Measurements from ENCODE around the gene EPN1. TPM values are rescaled to one million over a fixed set of nuclear protein-coding genes. Genes with fewer than 3 reads are reported as not detected.
A peak's percentile ranks its signal among the peaks of the same experiment; 100 is the strongest.

EPN1 gene
- total and polyA plus RNA-seq, 4 donors = 18.6 to 117 (median 77.8) TPM

- Histone ChIP-seq H3K9me3 (ENCODE audit: control insufficient read depth in 4 of 4, low read length in 3 of 4) (no peaks in the 10 kb centered on the region), H3K36me3 (ENCODE audit: control insufficient read depth in 4 of 4, insufficient read depth in 3 of 4, low read depth in 1 of 4, low read length in 3 of 4) (peaks cover 0 to 9% (median under 1%) of the 10 kb centered on the region in 4 donors), H3K27ac (ENCODE audit: low read depth in 1 of 2, low read length in 2 of 2) (peak overlapping the region; percentile 75 to 86), H3K4me1 (ENCODE audit: control insufficient read depth in 4 of 4, insufficient read depth in 4 of 4, low read length in 3 of 4) (peaks cover 13 to 42% (median 32%) of the 10 kb centered on the region in 4 donors), H3K9ac (ENCODE audit: low read depth in 1 of 2, low read length in 2 of 2) (peak overlapping the region; percentile 31 to 71), H3K4me3 (ENCODE audit: low read depth in 1 of 3, low read length in 3 of 3) (peak overlapping the region; percentile 66 to 89 (median 86)), H3K27me3 (ENCODE audit: control insufficient read depth in 4 of 4, insufficient read depth in 4 of 4, low read length in 3 of 4) (no peaks in the 10 kb centered on the region)
- no peak for TF ChIP-seq NR2F2 (IDR thresholded peaks at IDR 0.05)
- TF ChIP-seq YY1 (IDR thresholded peaks at IDR 0.05) = no peak
- TF ChIP-seq, protein P1, sequence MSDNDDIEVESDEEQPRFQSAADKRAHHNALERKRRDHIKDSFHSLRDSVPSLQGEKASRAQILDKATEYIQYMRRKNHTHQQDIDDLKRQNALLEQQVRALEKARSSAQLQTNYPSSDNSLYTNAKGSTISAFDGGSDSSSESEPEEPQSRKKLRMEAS (IDR thresholded peaks at IDR 0.05) = no peak
- no peak for TF ChIP-seq RXRA (IDR thresholded peaks at IDR 0.05)
- TF ChIP-seq, protein P2, sequence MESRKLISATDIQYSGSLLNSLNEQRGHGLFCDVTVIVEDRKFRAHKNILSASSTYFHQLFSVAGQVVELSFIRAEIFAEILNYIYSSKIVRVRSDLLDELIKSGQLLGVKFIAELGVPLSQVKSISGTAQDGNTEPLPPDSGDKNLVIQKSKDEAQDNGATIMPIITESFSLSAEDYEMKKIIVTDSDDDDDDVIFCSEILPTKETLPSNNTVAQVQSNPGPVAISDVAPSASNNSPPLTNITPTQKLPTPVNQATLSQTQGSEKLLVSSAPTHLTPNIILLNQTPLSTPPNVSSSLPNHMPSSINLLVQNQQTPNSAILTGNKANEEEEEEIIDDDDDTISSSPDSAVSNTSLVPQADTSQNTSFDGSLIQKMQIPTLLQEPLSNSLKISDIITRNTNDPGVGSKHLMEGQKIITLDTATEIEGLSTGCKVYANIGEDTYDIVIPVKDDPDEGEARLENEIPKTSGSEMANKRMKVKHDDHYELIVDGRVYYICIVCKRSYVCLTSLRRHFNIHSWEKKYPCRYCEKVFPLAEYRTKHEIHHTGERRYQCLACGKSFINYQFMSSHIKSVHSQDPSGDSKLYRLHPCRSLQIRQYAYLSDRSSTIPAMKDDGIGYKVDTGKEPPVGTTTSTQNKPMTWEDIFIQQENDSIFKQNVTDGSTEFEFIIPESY (IDR thresholded peaks at IDR 0.05) = no peak
- no peak for DNase-seq (ENCODE audit: low spot score)
- 57% methylated on average over 25 of the region's 25 CpGs for WGBS
Measured at GRCh38 chr19:55648585-55649267, 26.3 kb upstream of the EPN1 start.

- Histone ChIP-seq H3K27me3 (ENCODE audit: control insufficient read depth in 4 of 4, insufficient read depth in 4 of 4, low read length in 3 of 4) (no peaks in the 10 kb centered on the region), H3K4me1 (ENCODE audit: control insufficient read depth in 4 of 4, insufficient read depth in 4 of 4, low read length in 3 of 4) (peaks cover 9 to 34% (median 26%) of the 10 kb centered on the region in 4 donors), H3K36me3 (ENCODE audit: control insufficient read depth in 4 of 4, insufficient read depth in 3 of 4, low read depth in 1 of 4, low read length in 3 of 4) (peaks cover 0 to 9% (median under 1%) of the 10 kb centered on the region in 4 donors), H3K27ac (ENCODE audit: low read depth in 1 of 2, low read length in 2 of 2) (no peak overlapping the region), H3K9me3 (ENCODE audit: control insufficient read depth in 4 of 4, low read length in 3 of 4) (no peaks in the 10 kb centered on the region), H3K4me3 (ENCODE audit: low read depth in 1 of 3, low read length in 3 of 3) (no peak overlapping the region), H3K9ac (ENCODE audit: low read depth in 1 of 2, low read length in 2 of 2) (no peak overlapping the region)
- no peak for DNase-seq (ENCODE audit: low spot score)
- TF ChIP-seq NR2F2 (IDR thresholded peaks at IDR 0.05) (no peak), EGR1 (IDR thresholded peaks at IDR 0.05; ENCODE audit: low read depth in 2 of 2) (no peak), REST (IDR thresholded peaks at IDR 0.05) (no peak), JUND (IDR thresholded peaks at IDR 0.05) (no peak), HNF4A (conservative IDR thresholded peaks at IDR 0.05) (no peak), GABPA (IDR thresholded peaks at IDR 0.05 in 1 of 2, conservative IDR thresholded peaks at IDR 0.05 in 1 of 2) (no peak), RAD21 (IDR thresholded peaks at IDR 0.05) (no peak), YY1 (IDR thresholded peaks at IDR 0.05) (no peak), RXRA (IDR thresholded peaks at IDR 0.05) (no peak), TAF1 (conservative IDR thresholded peaks at IDR 0.05) (no peak)
- TF ChIP-seq, protein P3, sequence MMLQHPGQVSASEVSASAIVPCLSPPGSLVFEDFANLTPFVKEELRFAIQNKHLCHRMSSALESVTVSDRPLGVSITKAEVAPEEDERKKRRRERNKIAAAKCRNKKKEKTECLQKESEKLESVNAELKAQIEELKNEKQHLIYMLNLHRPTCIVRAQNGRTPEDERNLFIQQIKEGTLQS (IDR thresholded peaks at IDR 0.05) = no peak
- 90% methylated on average over 17 of the region's 17 CpGs for WGBS
Measured at GRCh38 chr19:55649268-55650125, 25.5 kb upstream of the EPN1 start.

All from liver (tissue), 9 donors.